Thoracic aorta (tissue), 2 donors: Measurements from ENCODE around the gene PNPLA7. TPM values are rescaled to one million over a fixed set of nuclear protein-coding genes. Genes with fewer than 3 reads are reported as not detected.
"Not testable (repeated sequence)": the region's sequence is repeated elsewhere in the genome, so short reads cannot be mapped to it uniquely, and the experiment has no call there.

Source experiments
- ATAC-seq: fragments of 150-250 bp; one replicate; pipeline ENCODE4 v1.8.0; 2017; ENCODE audit warnings: low read depth; ENCODE audit not compliant: insufficient number of reproducible peaks, low FRiP score
- DNase-seq: peaks from one replicate; pipeline ENCODE4 v3.0.0-alpha.2; 2020; ENCODE audit warnings: low spot score
- H3K27ac ChIP-seq, 2 donors: fragments of 200-600 bp; sonication (generic); 1 replicate in 1 of 2; 2 replicates in 1 of 2; pipeline ENCODE4 v1.5.1; 2016; ENCODE audit warnings: mild to moderate bottlenecking in 2 of 2, moderate library complexity in 2 of 2
- H3K27me3 ChIP-seq: fragments of 200-600 bp; sonication (generic); replicated peaks from 2 replicates; pipeline ENCODE4 v1.6.0; 2016; ENCODE audit warnings: mild to moderate bottlenecking; ENCODE audit not compliant: insufficient read depth
- H3K36me3 ChIP-seq: fragments of 200-600 bp; sonication (generic); one replicate; pipeline ENCODE4 v1.5.1; 2016
- H3K4me1 ChIP-seq, 2 donors: fragments of 200-600 bp; sonication (generic); 1 replicate in 1 of 2; 2 replicates in 1 of 2; pipeline versions ENCODE4 v1.5.1 to v1.6.0; 2016; ENCODE audit warnings: low read depth in 2 of 2, mild to moderate bottlenecking in 1 of 2; ENCODE audit not compliant: control insufficient read depth in 1 of 2
- H3K4me3 ChIP-seq: fragments of 200-600 bp; sonication (generic); 2 replicates; pipeline ENCODE4 v1.5.1; 2016; ENCODE audit warnings: mild to moderate bottlenecking
- H3K9me3 ChIP-seq: fragments of 200-600 bp; sonication (generic); 2 replicates; pipeline ENCODE4 v1.5.1; 2016
- total RNA-seq, 2 donors: library from RNA; depleted of rRNA; stranded (reverse); fragments of >200 nt; gene quantifications; one replicate each; pipeline versions ENCODE4 v1.1.0 to v1.2.3, GENCODE V29; 2016
- TF ChIP-seq, protein P1 (sequence below): fragments of 200-600 bp; sonication (generic); IDR thresholded peaks from one replicate; pipeline ENCODE4 v1.5.1; 2019; ENCODE audit warnings: antibody characterized with exemption

PNPLA7 gene
- total RNA-seq, 2 donors from 2014 or later: 12.7 to 21.4 TPM

DNA sequence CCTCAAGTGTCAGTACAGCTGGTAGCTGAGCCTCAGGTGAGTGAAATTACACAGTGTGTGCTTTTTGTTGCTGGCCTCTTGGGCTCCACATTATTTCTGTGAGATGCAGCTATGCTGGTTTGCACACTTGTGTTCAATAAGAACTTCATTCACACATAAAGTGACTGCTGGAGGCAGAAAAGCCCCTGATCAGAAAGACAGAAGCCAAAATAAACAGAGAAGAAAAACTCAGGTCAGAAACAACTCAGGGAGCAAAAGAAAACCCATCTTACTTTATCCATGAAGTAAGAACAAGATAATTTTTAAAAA, 15.1 kb downstream of the PNPLA7 start:
- H3K27ac ChIP-seq: no peak overlapping the region

DNA sequence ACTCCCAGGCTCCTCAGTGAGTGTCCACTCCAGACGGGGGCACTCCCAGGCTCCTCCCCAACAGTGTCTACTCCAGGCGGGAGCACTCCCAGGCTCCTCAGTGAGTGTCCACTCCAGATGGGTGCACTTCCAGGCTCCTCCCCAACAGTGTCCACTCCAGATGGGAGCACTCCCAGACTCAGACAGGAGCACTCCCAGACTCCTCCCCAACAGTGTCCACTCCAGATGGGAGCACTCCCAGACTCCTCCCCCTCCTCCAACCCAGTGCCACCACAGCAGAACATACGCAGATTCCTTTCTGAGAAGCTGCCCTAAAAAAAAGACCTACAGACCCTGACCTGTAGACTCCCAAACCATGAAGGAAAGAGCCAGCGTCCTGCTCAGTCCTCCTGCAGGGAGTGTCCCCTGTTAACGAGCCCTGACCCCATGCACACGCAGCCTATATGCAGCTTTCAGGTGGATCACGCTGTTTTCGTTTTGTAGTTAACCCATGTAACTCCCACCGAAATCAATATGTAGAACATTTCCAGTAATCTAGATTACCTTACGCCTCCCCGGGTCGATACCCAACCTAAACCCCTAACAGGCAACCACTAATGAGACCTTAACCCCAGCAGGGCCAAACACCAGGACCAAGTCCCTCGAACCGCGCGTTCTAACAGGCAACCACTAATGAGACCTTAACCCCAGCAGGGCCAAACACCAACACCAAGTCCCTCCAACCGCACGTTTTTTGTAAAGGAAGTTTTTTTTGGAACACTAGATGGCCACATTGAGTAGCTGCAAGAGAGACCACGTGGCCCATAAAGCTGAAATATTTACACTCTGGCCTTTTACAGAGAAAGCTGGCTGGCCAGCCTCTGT, 15.7 kb downstream of the PNPLA7 start:
- Histone ChIP-seq H3K27ac (no peak overlapping the region), H3K4me3 (no peak overlapping the region), H3K27me3 (no peaks in the 10 kb centered on the region), H3K9me3 (no peaks in the 10 kb centered on the region), H3K4me1 (peaks cover 0 to 8% of the 10 kb centered on the region in 2 donors), H3K36me3 (peaks cover 3% of the 10 kb centered on the region)
- TF ChIP-seq, protein P1, sequence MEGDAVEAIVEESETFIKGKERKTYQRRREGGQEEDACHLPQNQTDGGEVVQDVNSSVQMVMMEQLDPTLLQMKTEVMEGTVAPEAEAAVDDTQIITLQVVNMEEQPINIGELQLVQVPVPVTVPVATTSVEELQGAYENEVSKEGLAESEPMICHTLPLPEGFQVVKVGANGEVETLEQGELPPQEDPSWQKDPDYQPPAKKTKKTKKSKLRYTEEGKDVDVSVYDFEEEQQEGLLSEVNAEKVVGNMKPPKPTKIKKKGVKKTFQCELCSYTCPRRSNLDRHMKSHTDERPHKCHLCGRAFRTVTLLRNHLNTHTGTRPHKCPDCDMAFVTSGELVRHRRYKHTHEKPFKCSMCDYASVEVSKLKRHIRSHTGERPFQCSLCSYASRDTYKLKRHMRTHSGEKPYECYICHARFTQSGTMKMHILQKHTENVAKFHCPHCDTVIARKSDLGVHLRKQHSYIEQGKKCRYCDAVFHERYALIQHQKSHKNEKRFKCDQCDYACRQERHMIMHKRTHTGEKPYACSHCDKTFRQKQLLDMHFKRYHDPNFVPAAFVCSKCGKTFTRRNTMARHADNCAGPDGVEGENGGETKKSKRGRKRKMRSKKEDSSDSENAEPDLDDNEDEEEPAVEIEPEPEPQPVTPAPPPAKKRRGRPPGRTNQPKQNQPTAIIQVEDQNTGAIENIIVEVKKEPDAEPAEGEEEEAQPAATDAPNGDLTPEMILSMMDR: peak; percentile 52
- ATAC-seq (peak; percentile 65), DNase-seq (no peak)

More for the DNA sequence above, 15.1 kb downstream of the PNPLA7 start:
- Histone ChIP-seq H3K4me3 (no peak overlapping the region), H3K36me3 (peaks cover 3% of the 10 kb centered on the region), H3K4me1 (peaks cover 0 to 8% of the 10 kb centered on the region in 2 donors), H3K27me3 (no peaks in the 10 kb centered on the region), H3K9me3 (no peaks in the 10 kb centered on the region)
- ATAC-seq: no peak
- TF ChIP-seq, protein P1: no peak
- no peak for DNase-seq

DNA sequence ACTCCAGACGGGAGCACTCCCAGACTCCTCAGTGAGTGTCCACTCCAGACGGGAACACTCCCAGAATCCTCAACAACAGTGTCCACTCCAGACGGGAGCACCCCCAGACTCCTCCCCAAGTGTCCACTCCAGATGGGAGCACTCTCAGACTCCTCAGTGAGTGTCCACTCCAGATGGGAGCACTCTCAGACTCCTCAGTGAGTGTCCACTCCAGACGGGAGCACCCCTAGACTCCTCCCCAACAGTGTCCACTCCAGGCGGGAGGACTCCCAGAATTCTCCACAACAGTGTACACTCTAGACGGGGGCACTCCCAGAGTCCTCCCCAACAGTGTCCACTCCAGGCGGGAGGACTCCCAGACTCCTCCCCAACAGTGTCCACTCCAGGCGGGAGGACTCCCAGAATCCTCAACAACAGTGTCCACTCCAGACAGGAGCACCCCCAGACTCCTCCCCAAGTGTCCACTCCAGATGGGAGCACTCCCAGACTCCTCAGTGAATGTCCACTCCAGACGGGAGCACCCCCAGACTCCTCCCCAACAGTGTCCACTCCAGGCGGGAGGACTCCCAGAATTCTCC, 17.2 kb downstream of the PNPLA7 start:
- not testable (repeated sequence) for ATAC-seq, H3K27me3 ChIP-seq, H3K36me3 ChIP-seq, H3K4me3 ChIP-seq, H3K4me1 ChIP-seq, H3K9me3 ChIP-seq, H3K27ac ChIP-seq, DNase-seq

DNA sequence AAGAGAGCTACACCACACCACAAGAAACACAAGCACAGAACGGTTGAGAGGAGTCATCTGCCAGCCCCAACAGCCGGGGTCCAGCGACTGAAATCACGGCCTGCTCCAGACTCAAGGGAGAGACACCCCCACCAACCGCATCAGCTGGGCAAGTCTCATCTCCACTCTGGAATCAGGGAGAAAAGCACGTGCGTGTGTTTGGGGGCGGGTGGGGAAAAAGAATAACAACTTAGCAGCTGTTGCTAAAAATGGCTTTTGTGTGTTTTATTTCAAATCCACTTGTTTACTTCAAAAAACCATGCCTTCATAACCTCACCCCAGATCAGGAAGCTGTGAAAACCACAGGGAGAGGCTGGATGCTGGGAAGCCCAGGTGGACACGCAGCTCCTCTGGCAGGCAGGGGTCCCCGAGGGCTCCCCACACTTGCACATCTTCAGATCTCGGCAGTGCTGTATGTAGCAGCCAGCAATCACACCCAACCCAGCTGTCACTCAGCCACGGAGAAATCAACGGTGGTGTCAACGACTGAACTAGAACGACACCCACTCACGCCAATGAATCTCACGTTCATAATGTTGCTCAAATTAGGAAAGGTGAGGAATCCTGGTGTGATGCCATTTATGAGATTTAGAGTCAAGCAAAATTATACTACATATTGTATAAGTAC, 19.0 kb downstream of the PNPLA7 start:
- H3K9me3 ChIP-seq: no peaks in the 10 kb centered on the region
- no peaks in the 10 kb centered on the region for H3K36me3 ChIP-seq
- H3K27me3 ChIP-seq: no peaks in the 10 kb centered on the region
- DNase-seq (no peak), ATAC-seq (no peak)
- TF ChIP-seq, protein P1: no peak
- H3K4me1 ChIP-seq: peaks cover 0 to 8% of the 10 kb centered on the region in 2 donors
- no peak overlapping the region for H3K4me3 ChIP-seq
- no peak overlapping the region for H3K27ac ChIP-seq

DNA sequence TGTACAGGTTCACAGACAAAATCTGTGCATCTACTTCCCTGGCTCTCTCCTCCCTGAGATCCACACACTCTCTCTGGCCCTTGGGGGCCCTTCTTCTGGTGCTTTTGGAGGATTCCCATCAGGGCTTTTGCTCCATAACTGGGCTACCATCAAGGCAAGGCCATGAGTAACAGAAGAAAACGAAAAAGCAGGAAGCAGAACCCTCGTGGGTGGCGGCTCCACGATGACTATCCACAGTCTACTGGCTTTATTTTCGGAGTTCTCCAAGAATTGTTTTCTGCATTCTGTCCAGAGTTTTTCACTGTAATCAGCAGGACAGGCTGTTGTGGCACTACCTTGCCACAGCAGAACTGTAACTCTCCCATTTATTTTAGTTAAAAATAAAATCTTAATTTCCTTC, 19.9 kb downstream of the PNPLA7 start:
- no peak overlapping the region for H3K27ac ChIP-seq
- TF ChIP-seq, protein P1: no peak
- no peaks in the 10 kb centered on the region for H3K27me3 ChIP-seq
- peaks cover 0 to 8% of the 10 kb centered on the region in 2 donors for H3K4me1 ChIP-seq
- H3K36me3 ChIP-seq: no peaks in the 10 kb centered on the region
- ATAC-seq (no peak), DNase-seq (no peak)
- H3K9me3 ChIP-seq: no peaks in the 10 kb centered on the region
- no peak overlapping the region for H3K4me3 ChIP-seq
